K562 (cell line): ENCODE measurements around the gene QPRT. TPM values are rescaled to one million over a fixed set of nuclear protein-coding genes. Genes with fewer than 3 reads are reported as not detected.

Experiments used
- BMI1 ChIP-seq: fragments of 150-350 bp; IDR thresholded peaks from 2 replicates; pipeline ENCODE4 v1.6.1; 2014; ENCODE audit warnings: low read length
- CREM ChIP-seq: IDR thresholded peaks from 2 replicates; pipeline ENCODE4 v1.6.1; 2014; ENCODE audit warnings: antibody characterized with exemption, low read depth
- FOXA3 ChIP-seq, 2 experiments: fragments of 450-650 bp in 1 of 2; sonication (generic) in 1 of 2; formaldehyde crosslinking; IDR thresholded peaks in 1 of 2; conservative IDR thresholded peaks in 1 of 2; 2 replicates each; pipeline versions ENCODE4 v1.4.0 to v1.8.0; 2020 to 2022; ENCODE audit warnings: mild to moderate bottlenecking in 2 of 2, missing genetic modification reagents in 1 of 2
- HMGN3 ChIP-seq: IDR thresholded peaks from 2 replicates; pipeline ENCODE4 v1.6.1; 2011; ENCODE audit warnings: borderline replicate concordance, low read depth, mild to moderate bottlenecking, mixed read lengths, low read length; ENCODE audit not compliant: insufficient read length; ENCODE audit errors: extremely low read depth
- KDM1A ChIP-seq, 2 experiments: fragments of 450-650 bp; IDR thresholded peaks; 2 replicates each; pipeline ENCODE4 v1.6.1; 2016; ENCODE audit warnings: mild to moderate bottlenecking in 2 of 2
- KDM2B ChIP-seq: fragments of 250-450 bp; sonication (Bioruptor Pico); IDR thresholded peaks from 2 replicates; pipeline ENCODE4 v1.8.0; 2021; ENCODE audit warnings: mild to moderate bottlenecking, moderate library complexity
- PHF21A ChIP-seq: fragments of 450-650 bp; IDR thresholded peaks from 2 replicates; pipeline ENCODE4 v1.6.1; 2017; ENCODE audit warnings: low read depth, borderline replicate concordance
- POLR2G ChIP-seq: fragments of 200-400 bp; formaldehyde crosslinking; IDR thresholded peaks from 2 replicates; pipeline ENCODE4 v1.6.1; 2017; ENCODE audit warnings: low read depth, mild to moderate bottlenecking, antibody characterized with exemption, low read length, moderate library complexity
- RBM22 ChIP-seq: fragments of 200-400 bp; formaldehyde crosslinking; IDR thresholded peaks from 2 replicates; pipeline ENCODE4 v1.6.1; 2018; ENCODE audit warnings: low read length, low read depth; ENCODE audit not compliant: poor library complexity, severe bottlenecking
- RFX1 ChIP-seq: fragments of 450-650 bp; IDR thresholded peaks from 2 replicates; pipeline ENCODE4 v1.6.1; 2016; ENCODE audit warnings: mild to moderate bottlenecking, moderate library complexity
- ZNF175 ChIP-seq: fragments of 200-800 bp; sonication (Bioruptor generic); IDR thresholded peaks from 2 replicates; pipeline ENCODE4 v1.6.1; 2016; ENCODE audit warnings: low read depth, mild to moderate bottlenecking, missing genetic modification characterization, missing compliant biosample characterization
- polyA plus RNA-seq, 8 experiments: library from polyadenylated mRNA; depleted of rRNA in 4 of 8; stranded (reverse) in 5 of 8; unstranded in 3 of 8; fragments of >200 nt; fragmentation: Nextera tagmentation in 2 of 8; fragmentation: Illumina TruSeq in 1 of 8; extraction: Ambion mirVana in 2 of 8; extraction: Trizol in 1 of 8; gene quantifications; 2 replicates each; pipeline versions ENCODE4 v1.2.1 to v1.2.3, GENCODE V29; 2011 to 2014; ENCODE audit warnings: inconsistent platforms in 1 of 8, missing spikeins in 1 of 8
- total RNA-seq, 7 experiments: library from RNA; depleted of rRNA in 6 of 7; stranded (reverse); fragments of >200 nt in 6 of 7; fragmentation: Illumina TruSeq in 2 of 7; extraction: Trizol in 2 of 7; gene quantifications; 2 replicates each; pipeline versions ENCODE4 v1.2.1 to v1.2.3, GENCODE V29; 2011 to 2021; ENCODE audit warnings: low replicate concordance in 1 of 7
- TF ChIP-seq, protein P1 (sequence below): fragments of 450-650 bp; IDR thresholded peaks from 2 replicates; pipeline ENCODE4 v1.6.1; 2016; ENCODE audit warnings: mild to moderate bottlenecking, moderate library complexity
- TF ChIP-seq, protein P2 (sequence below): sonication (generic); formaldehyde crosslinking; IDR thresholded peaks from 2 replicates; pipeline ENCODE4 v1.5.0; 2020; ENCODE audit warnings: missing genetic modification reagents
- TF ChIP-seq, protein P3 (sequence below): sonication (generic); formaldehyde crosslinking; IDR thresholded peaks from 2 replicates; pipeline ENCODE4 v1.9.0; 2022; ENCODE audit warnings: mild to moderate bottlenecking, missing genetic modification reagents

QPRT gene
- total and polyA plus RNA-seq, 9 of the 15 experiments (the other 6 are each of a cell fraction or from before 2014, with no cell fraction given) = 7.7 to 112 (median 64.1) TPM

DNA sequence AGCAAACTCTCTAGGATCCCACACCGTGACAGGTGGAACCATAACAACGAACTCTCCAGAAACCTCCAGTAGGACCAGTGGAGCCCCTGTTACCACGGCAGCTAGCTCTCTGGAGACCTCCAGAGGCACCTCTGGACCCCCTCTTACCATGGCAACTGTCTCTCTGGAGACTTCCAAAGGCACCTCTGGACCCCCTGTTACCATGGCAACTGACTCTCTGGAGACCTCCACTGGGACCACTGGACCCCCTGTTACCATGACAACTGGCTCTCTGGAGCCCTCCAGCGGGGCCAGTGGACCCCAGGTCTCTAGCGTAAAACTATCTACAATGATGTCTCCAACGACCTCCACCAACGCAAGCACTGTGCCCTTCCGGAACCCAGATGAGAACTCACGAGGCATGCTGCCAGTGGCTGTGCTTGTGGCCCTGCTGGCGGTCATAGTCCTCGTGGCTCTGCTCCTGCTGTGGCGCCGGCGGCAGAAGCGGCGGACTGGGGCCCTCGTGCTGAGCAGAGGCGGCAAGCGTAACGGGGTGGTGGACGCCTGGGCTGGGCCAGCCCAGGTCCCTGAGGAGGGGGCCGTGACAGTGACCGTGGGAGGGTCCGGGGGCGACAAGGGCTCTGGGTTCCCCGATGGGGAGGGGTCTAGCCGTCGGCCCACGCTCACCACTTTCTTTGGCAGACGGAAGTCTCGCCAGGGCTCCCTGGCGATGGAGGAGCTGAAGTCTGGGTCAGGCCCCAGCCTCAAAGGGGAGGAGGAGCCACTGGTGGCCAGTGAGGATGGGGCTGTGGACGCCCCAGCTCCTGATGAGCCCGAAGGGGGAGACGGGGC, 14.7 kb upstream of the QPRT start (continued):
- TF ChIP-seq HMGN3 = peak; percentile 18
- TF ChIP-seq FOXA3 (CRISPR knock-in tag; conservative IDR thresholded peaks at IDR 0.05 in 1 of 2, IDR thresholded peaks at IDR 0.05 in 1 of 2) = peak in 1 of 2 experiments; percentile 76; a peak in 1 of 4 replicates
- TF ChIP-seq RFX1 = peak; percentile 100
- 0 out of 2 replicates have a peak, but pooled peaks have one; percentile 4 for TF ChIP-seq PHF21A
- TF ChIP-seq, protein P1, sequence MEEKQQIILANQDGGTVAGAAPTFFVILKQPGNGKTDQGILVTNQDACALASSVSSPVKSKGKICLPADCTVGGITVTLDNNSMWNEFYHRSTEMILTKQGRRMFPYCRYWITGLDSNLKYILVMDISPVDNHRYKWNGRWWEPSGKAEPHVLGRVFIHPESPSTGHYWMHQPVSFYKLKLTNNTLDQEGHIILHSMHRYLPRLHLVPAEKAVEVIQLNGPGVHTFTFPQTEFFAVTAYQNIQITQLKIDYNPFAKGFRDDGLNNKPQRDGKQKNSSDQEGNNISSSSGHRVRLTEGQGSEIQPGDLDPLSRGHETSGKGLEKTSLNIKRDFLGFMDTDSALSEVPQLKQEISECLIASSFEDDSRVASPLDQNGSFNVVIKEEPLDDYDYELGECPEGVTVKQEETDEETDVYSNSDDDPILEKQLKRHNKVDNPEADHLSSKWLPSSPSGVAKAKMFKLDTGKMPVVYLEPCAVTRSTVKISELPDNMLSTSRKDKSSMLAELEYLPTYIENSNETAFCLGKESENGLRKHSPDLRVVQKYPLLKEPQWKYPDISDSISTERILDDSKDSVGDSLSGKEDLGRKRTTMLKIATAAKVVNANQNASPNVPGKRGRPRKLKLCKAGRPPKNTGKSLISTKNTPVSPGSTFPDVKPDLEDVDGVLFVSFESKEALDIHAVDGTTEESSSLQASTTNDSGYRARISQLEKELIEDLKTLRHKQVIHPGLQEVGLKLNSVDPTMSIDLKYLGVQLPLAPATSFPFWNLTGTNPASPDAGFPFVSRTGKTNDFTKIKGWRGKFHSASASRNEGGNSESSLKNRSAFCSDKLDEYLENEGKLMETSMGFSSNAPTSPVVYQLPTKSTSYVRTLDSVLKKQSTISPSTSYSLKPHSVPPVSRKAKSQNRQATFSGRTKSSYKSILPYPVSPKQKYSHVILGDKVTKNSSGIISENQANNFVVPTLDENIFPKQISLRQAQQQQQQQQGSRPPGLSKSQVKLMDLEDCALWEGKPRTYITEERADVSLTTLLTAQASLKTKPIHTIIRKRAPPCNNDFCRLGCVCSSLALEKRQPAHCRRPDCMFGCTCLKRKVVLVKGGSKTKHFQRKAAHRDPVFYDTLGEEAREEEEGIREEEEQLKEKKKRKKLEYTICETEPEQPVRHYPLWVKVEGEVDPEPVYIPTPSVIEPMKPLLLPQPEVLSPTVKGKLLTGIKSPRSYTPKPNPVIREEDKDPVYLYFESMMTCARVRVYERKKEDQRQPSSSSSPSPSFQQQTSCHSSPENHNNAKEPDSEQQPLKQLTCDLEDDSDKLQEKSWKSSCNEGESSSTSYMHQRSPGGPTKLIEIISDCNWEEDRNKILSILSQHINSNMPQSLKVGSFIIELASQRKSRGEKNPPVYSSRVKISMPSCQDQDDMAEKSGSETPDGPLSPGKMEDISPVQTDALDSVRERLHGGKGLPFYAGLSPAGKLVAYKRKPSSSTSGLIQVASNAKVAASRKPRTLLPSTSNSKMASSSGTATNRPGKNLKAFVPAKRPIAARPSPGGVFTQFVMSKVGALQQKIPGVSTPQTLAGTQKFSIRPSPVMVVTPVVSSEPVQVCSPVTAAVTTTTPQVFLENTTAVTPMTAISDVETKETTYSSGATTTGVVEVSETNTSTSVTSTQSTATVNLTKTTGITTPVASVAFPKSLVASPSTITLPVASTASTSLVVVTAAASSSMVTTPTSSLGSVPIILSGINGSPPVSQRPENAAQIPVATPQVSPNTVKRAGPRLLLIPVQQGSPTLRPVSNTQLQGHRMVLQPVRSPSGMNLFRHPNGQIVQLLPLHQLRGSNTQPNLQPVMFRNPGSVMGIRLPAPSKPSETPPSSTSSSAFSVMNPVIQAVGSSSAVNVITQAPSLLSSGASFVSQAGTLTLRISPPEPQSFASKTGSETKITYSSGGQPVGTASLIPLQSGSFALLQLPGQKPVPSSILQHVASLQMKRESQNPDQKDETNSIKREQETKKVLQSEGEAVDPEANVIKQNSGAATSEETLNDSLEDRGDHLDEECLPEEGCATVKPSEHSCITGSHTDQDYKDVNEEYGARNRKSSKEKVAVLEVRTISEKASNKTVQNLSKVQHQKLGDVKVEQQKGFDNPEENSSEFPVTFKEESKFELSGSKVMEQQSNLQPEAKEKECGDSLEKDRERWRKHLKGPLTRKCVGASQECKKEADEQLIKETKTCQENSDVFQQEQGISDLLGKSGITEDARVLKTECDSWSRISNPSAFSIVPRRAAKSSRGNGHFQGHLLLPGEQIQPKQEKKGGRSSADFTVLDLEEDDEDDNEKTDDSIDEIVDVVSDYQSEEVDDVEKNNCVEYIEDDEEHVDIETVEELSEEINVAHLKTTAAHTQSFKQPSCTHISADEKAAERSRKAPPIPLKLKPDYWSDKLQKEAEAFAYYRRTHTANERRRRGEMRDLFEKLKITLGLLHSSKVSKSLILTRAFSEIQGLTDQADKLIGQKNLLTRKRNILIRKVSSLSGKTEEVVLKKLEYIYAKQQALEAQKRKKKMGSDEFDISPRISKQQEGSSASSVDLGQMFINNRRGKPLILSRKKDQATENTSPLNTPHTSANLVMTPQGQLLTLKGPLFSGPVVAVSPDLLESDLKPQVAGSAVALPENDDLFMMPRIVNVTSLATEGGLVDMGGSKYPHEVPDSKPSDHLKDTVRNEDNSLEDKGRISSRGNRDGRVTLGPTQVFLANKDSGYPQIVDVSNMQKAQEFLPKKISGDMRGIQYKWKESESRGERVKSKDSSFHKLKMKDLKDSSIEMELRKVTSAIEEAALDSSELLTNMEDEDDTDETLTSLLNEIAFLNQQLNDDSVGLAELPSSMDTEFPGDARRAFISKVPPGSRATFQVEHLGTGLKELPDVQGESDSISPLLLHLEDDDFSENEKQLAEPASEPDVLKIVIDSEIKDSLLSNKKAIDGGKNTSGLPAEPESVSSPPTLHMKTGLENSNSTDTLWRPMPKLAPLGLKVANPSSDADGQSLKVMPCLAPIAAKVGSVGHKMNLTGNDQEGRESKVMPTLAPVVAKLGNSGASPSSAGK = peak; percentile 89
- TF ChIP-seq CREM = 0 out of 2 replicates have a peak, but pooled peaks have one; percentile 21
- TF ChIP-seq KDM1A (IDR thresholded peaks at IDR 0.05) = peak; percentile 65 to 70; a peak in 3 of 4 replicates
- TF ChIP-seq, protein P2, sequence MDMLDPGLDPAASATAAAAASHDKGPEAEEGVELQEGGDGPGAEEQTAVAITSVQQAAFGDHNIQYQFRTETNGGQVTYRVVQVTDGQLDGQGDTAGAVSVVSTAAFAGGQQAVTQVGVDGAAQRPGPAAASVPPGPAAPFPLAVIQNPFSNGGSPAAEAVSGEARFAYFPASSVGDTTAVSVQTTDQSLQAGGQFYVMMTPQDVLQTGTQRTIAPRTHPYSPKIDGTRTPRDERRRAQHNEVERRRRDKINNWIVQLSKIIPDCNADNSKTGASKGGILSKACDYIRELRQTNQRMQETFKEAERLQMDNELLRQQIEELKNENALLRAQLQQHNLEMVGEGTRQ (CRISPR knock-in tag) = no peak
- TF ChIP-seq KDM2B (CRISPR knock-in tag) = 0 out of 2 replicates have a peak, but pooled peaks have one; percentile 5
- TF ChIP-seq POLR2G = peak; percentile 82
- TF ChIP-seq, protein P3, sequence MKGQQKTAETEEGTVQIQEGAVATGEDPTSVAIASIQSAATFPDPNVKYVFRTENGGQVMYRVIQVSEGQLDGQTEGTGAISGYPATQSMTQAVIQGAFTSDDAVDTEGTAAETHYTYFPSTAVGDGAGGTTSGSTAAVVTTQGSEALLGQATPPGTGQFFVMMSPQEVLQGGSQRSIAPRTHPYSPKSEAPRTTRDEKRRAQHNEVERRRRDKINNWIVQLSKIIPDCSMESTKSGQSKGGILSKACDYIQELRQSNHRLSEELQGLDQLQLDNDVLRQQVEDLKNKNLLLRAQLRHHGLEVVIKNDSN (CRISPR knock-in tag) = peak; percentile 39; the same call in 1 of the 2 replicates
- peak; percentile 93 for TF ChIP-seq BMI1
- TF ChIP-seq ZNF175 = no peak
- TF ChIP-seq RBM22 = peak; percentile 51
